Measurements from ENCODE around the gene ATP1A2.

The ATP1A2 gene

GRCh38 chr1:160129558-160129957, 14.0 kb downstream of the ATP1A2 start:
- Histone ChIP-seq H3K36me3 (ENCODE audit: insufficient read depth, low read length) (peaks cover 7% of the 10 kb centered on the region; the same call in 1 of the 2 replicates), H3K9me3 (ENCODE audit: control insufficient read depth, insufficient read depth, low read length) (no peaks in the 10 kb centered on the region), H3K4me1 (ENCODE audit: insufficient read depth, low read length) (peaks cover 4% of the 10 kb centered on the region), H3K9ac (ENCODE audit: low read depth, low read length) (no peak overlapping the region)

- Histone ChIP-seq H3K36me3 (ENCODE audit: insufficient read depth, low read length) (peaks cover 10% of the 10 kb centered on the region; the same call in 1 of the 2 replicates), H3K4me1 (ENCODE audit: insufficient read depth, low read length) (peaks cover under 1% of the 10 kb centered on the region; the same call in 1 of the 2 replicates), H3K9ac (ENCODE audit: low read depth, low read length) (no peak overlapping the region), H3K9me3 (ENCODE audit: control insufficient read depth, insufficient read depth, low read length) (no peaks in the 10 kb centered on the region)
Observed at GRCh38 chr1:160129966-160130365, 14.4 kb downstream of the ATP1A2 start.

- no peaks in the 10 kb centered on the region for H3K9me3 ChIP-seq (ENCODE audit: control insufficient read depth, insufficient read depth, low read length)
- H3K9ac ChIP-seq (ENCODE audit: low read depth, low read length): no peak overlapping the region
- H3K4me1 ChIP-seq (ENCODE audit: insufficient read depth, low read length): no peaks in the 10 kb centered on the region
- H3K36me3 ChIP-seq (ENCODE audit: insufficient read depth, low read length): peaks cover 10% of the 10 kb centered on the region; the same call in 1 of the 2 replicates
Observed at GRCh38 chr1:160130486-160130885, 14.9 kb downstream of the ATP1A2 start.

- Histone ChIP-seq H3K36me3 (ENCODE audit: insufficient read depth, low read length) (peaks cover 7% of the 10 kb centered on the region; the same call in 1 of the 2 replicates), H3K4me1 (ENCODE audit: insufficient read depth, low read length) (no peaks in the 10 kb centered on the region), H3K9me3 (ENCODE audit: control insufficient read depth, insufficient read depth, low read length) (no peaks in the 10 kb centered on the region), H3K9ac (ENCODE audit: low read depth, low read length) (no peak overlapping the region)
Observed at GRCh38 chr1:160130939-160131338, 15.4 kb downstream of the ATP1A2 start.

- peaks cover 7% of the 10 kb centered on the region; the same call in 1 of the 2 replicates for H3K36me3 ChIP-seq (ENCODE audit: insufficient read depth, low read length)
- no peak overlapping the region for H3K9ac ChIP-seq (ENCODE audit: low read depth, low read length)
- H3K9me3 ChIP-seq (ENCODE audit: control insufficient read depth, insufficient read depth, low read length): no peaks in the 10 kb centered on the region
- no peaks in the 10 kb centered on the region for H3K4me1 ChIP-seq (ENCODE audit: insufficient read depth, low read length)
Observed at GRCh38 chr1:160131803-160132565, 16.4 kb downstream of the ATP1A2 start.

- H3K36me3 ChIP-seq (ENCODE audit: insufficient read depth, low read length): peaks cover 8% of the 10 kb centered on the region
- no peak overlapping the region for H3K9ac ChIP-seq (ENCODE audit: low read depth, low read length)
- H3K4me1 ChIP-seq (ENCODE audit: insufficient read depth, low read length): no peaks in the 10 kb centered on the region
- H3K9me3 ChIP-seq (ENCODE audit: control insufficient read depth, insufficient read depth, low read length): no peaks in the 10 kb centered on the region
Observed at GRCh38 chr1:160133990-160134770, 18.6 kb downstream of the ATP1A2 start.

GRCh38 chr1:160134791-160135572, 19.4 kb downstream of the ATP1A2 start:
- Histone ChIP-seq H3K9ac (ENCODE audit: low read depth, low read length) (no peak overlapping the region), H3K4me1 (ENCODE audit: insufficient read depth, low read length) (no peaks in the 10 kb centered on the region), H3K9me3 (ENCODE audit: control insufficient read depth, insufficient read depth, low read length) (no peaks in the 10 kb centered on the region), H3K36me3 (ENCODE audit: insufficient read depth, low read length) (peaks cover 12% of the 10 kb centered on the region)

- H3K9me3 ChIP-seq (ENCODE audit: control insufficient read depth, insufficient read depth, low read length): no peaks in the 10 kb centered on the region
- no peaks in the 10 kb centered on the region for H3K4me1 ChIP-seq (ENCODE audit: insufficient read depth, low read length)
Observed at GRCh38 chr1:160136121-160136925, 20.8 kb downstream of the ATP1A2 start.

GRCh38 chr1:160136926-160137200, 21.3 kb downstream of the ATP1A2 start:
- Histone ChIP-seq H3K9ac (ENCODE audit: low read depth, low read length) (no peak overlapping the region), H3K4me1 (ENCODE audit: insufficient read depth, low read length) (no peaks in the 10 kb centered on the region), H3K36me3 (ENCODE audit: insufficient read depth, low read length) (peaks cover 12% of the 10 kb centered on the region), H3K9me3 (ENCODE audit: control insufficient read depth, insufficient read depth, low read length) (no peaks in the 10 kb centered on the region)

More at GRCh38 chr1:160136121-160136925, 20.8 kb downstream of the ATP1A2 start:
- Histone ChIP-seq H3K9ac (ENCODE audit: low read depth, low read length) (no peak overlapping the region), H3K36me3 (ENCODE audit: insufficient read depth, low read length) (peaks cover 12% of the 10 kb centered on the region)

GRCh38 chr1:160137216-160137862, 21.8 kb downstream of the ATP1A2 start:
- peaks cover 12% of the 10 kb centered on the region for H3K36me3 ChIP-seq (ENCODE audit: insufficient read depth, low read length)
- H3K9me3 ChIP-seq (ENCODE audit: control insufficient read depth, insufficient read depth, low read length): no peaks in the 10 kb centered on the region
- no peaks in the 10 kb centered on the region for H3K4me1 ChIP-seq (ENCODE audit: insufficient read depth, low read length)
- H3K9ac ChIP-seq (ENCODE audit: low read depth, low read length): no peak overlapping the region

- Histone ChIP-seq H3K4me1 (ENCODE audit: insufficient read depth, low read length) (no peaks in the 10 kb centered on the region), H3K9me3 (ENCODE audit: control insufficient read depth, insufficient read depth, low read length) (no peaks in the 10 kb centered on the region), H3K9ac (ENCODE audit: low read depth, low read length) (no peak overlapping the region), H3K36me3 (ENCODE audit: insufficient read depth, low read length) (peaks cover 5% of the 10 kb centered on the region; the same call in 1 of the 2 replicates)
Observed at GRCh38 chr1:160139840-160140239, 24.3 kb downstream of the ATP1A2 start.

- Histone ChIP-seq H3K9ac (ENCODE audit: low read depth, low read length) (no peak overlapping the region), H3K9me3 (ENCODE audit: control insufficient read depth, insufficient read depth, low read length) (no peaks in the 10 kb centered on the region), H3K4me1 (ENCODE audit: insufficient read depth, low read length) (no peaks in the 10 kb centered on the region), H3K36me3 (ENCODE audit: insufficient read depth, low read length) (0 out of 2 replicates have a peak, but pooled peaks cover 5% of the 10 kb centered on the region)
Observed at GRCh38 chr1:160143695-160144094, 28.1 kb downstream of the ATP1A2 start.

- no peaks in the 10 kb centered on the region for H3K4me1 ChIP-seq (ENCODE audit: insufficient read depth, low read length)
- H3K36me3 ChIP-seq (ENCODE audit: insufficient read depth, low read length): no peaks in the 10 kb centered on the region
- H3K9me3 ChIP-seq (ENCODE audit: control insufficient read depth, insufficient read depth, low read length): no peaks in the 10 kb centered on the region
- H3K9ac ChIP-seq (ENCODE audit: low read depth, low read length): no peak overlapping the region
Observed at GRCh38 chr1:160144921-160145320, 29.4 kb downstream of the ATP1A2 start.
